NT2/D1 (cell line): ENCODE measurements around the gene FAM163B.

Experiments used
- SUZ12 ChIP-seq: IDR thresholded peaks from 2 replicates; pipeline ENCODE4 v1.6.1; 2011; ENCODE audit not compliant: insufficient read length, insufficient read depth; ENCODE audit errors: extremely low read depth
- YY1 ChIP-seq: IDR thresholded peaks from 2 replicates; pipeline ENCODE4 v1.6.1; 2011; ENCODE audit not compliant: insufficient read length, insufficient read depth

DNA sequence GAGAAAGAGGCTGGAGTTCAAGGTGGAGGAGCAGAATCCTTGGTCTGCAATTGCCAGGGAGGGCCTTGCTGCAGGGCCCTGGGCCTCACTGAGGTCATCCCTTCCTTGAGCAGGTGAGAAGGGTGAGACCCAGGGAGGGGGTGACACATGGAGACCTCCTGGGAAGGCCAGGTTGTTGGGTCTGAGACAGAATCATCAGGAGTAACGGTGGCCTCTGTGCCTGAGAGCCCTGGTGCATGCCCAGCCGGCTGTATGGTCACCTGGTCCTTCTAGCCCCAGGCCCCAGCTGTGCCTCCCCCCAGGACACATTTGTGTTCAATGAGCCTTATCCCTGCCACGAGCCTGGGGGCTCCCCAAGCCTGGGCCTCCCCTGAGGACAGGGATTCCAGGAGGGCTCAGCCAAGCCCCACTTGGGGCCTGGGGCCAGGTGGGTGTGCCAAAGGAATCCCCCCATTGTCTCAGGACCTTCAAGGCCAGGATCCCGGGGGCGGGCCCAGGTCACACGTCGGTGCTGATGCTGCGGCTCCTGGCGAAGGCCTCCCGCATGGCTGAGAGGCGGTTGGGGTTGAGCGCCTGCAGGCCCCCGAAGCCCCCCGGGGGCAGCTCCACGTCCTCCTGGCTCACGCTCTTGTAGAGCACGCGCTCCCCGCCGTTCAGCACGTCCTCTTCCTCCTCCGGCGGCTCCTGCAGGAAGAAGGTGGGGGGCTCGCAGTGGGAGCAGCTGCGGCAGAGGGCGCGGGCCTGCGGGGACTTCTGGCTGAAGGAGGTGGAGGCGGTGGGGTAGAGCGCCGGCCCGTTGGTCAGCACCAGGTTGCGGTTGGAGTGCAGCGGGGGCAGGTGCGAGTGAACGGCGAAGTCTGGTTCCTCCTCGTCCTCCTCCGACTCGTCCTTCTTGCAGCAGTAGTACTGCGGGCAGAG is 30.4 kb downstream of the FAM163B start:
- TF ChIP-seq SUZ12 (no peak), YY1 (no peak)
